ENCODE results near the gene MSI2. TPM values are rescaled to one million over a fixed set of nuclear protein-coding genes. Genes with fewer than 3 reads are reported as not detected.

The MSI2 gene
- total and polyA plus RNA-seq, 7 donors, result 12.6 to 25.8 (median 21.3) TPM

GRCh38 chr17:57594767-57595166 is 338.4 kb downstream of the MSI2 start:
- Histone ChIP-seq H3K4me3 (no peak overlapping the region), H3K27ac (no peak overlapping the region), H3K9me3 (peaks cover 0 to 1% (median 0%) of the 10 kb centered on the region in 4 donors), H3K4me1 (peaks cover 0 to 4% (median 2%) of the 10 kb centered on the region in 4 donors), H3K27me3 (no peaks in the 10 kb centered on the region), H3K36me3 (no peaks in the 10 kb centered on the region)
- no peak for DNase-seq
- 97 to 98% methylated on average over 5 of the region's 5 CpGs for WGBS, 2 donors
- intact Hi-C loops (cut with DNase I), result loop anchor here (5.0 to 10.0 kb wide), 2 partner anchors 150 to 238 kb away; partner anchors contain the start of gene CCDC182
- TF ChIP-seq, protein P1, sequence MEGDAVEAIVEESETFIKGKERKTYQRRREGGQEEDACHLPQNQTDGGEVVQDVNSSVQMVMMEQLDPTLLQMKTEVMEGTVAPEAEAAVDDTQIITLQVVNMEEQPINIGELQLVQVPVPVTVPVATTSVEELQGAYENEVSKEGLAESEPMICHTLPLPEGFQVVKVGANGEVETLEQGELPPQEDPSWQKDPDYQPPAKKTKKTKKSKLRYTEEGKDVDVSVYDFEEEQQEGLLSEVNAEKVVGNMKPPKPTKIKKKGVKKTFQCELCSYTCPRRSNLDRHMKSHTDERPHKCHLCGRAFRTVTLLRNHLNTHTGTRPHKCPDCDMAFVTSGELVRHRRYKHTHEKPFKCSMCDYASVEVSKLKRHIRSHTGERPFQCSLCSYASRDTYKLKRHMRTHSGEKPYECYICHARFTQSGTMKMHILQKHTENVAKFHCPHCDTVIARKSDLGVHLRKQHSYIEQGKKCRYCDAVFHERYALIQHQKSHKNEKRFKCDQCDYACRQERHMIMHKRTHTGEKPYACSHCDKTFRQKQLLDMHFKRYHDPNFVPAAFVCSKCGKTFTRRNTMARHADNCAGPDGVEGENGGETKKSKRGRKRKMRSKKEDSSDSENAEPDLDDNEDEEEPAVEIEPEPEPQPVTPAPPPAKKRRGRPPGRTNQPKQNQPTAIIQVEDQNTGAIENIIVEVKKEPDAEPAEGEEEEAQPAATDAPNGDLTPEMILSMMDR (IDR thresholded peaks at IDR 0.05), result no peak
- no peak for TF ChIP-seq POLR2A (IDR thresholded peaks at IDR 0.05)
- TF ChIP-seq POLR2AphosphoS5 (IDR thresholded peaks at IDR 0.05), result no peak
- TF ChIP-seq EP300 (IDR thresholded peaks at IDR 0.05), result no peak

DNA sequence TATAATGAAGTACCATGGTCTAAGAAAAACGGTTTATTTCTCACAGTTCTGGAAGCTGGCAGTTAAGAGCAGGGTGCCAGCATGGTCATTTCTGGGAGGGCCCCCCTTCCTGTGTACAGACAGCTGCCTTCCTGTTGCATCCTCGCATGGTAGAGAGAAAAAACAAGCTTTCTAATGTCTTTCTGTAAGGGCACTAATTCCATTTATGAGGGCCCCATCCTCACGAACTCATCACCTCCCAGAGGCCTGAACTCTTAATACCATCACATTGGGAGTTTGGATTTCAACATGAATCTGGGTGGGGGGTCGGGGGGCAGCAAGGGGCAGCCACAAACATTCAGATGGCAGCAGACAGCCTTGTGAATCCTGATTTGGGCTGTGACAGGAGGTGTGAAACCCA is 339.1 kb downstream of the MSI2 start:
- 94 to 95% methylated on average over 4 of the region's 4 CpGs for WGBS, 2 donors
- peaks cover 0 to 1% (median 0%) of the 10 kb centered on the region in 4 donors for H3K9me3 ChIP-seq
- peaks cover 0 to 4% (median 2%) of the 10 kb centered on the region in 4 donors for H3K4me1 ChIP-seq
- no peaks in the 10 kb centered on the region for H3K27me3 ChIP-seq
- H3K27ac ChIP-seq, result no peak overlapping the region
- no peak overlapping the region for H3K4me3 ChIP-seq
- no peaks in the 10 kb centered on the region for H3K36me3 ChIP-seq
- intact Hi-C loops (cut with DNase I), result loop anchor here (5.0 to 10.0 kb wide), 2 partner anchors 149 to 237 kb away; partner anchors contain the start of gene CCDC182
- TF ChIP-seq, protein P1 (IDR thresholded peaks at IDR 0.05), result no peak
- TF ChIP-seq POLR2A (IDR thresholded peaks at IDR 0.05), result no peak
- no peak for TF ChIP-seq POLR2AphosphoS5 (IDR thresholded peaks at IDR 0.05)
- no peak for DNase-seq

GRCh38 chr17:57595947-57596695 is 339.8 kb downstream of the MSI2 start:
- intact Hi-C loops (cut with DNase I), result loop anchor here (5.0 to 10.0 kb wide), 2 partner anchors 149 to 236 kb away; partner anchors contain the start of gene CCDC182
- TF ChIP-seq EP300 (IDR thresholded peaks at IDR 0.05) (no peak), POLR2AphosphoS5 (IDR thresholded peaks at IDR 0.05) (no peak), POLR2A (IDR thresholded peaks at IDR 0.05) (no peak)
- TF ChIP-seq, protein P1 (IDR thresholded peaks at IDR 0.05), result no peak
- 84 to 91% methylated on average over 27 of the region's 27 CpGs for WGBS, 2 donors

GRCh38 chr17:57597101-57597500 is 340.8 kb downstream of the MSI2 start:
- no peak overlapping the region for H3K4me3 ChIP-seq
- WGBS, 2 donors, result 81 to 92% methylated on average over 5 of the region's 5 CpGs
- H3K9me3 ChIP-seq, result peaks cover 0 to 1% (median 0%) of the 10 kb centered on the region in 4 donors
- H3K4me1 ChIP-seq, result peaks cover 0 to 4% (median 2%) of the 10 kb centered on the region in 4 donors
- no peak overlapping the region for H3K27ac ChIP-seq
- no peaks in the 10 kb centered on the region for H3K27me3 ChIP-seq
- intact Hi-C loops (cut with DNase I), result loop anchor here (5.0 to 10.0 kb wide), 2 partner anchors 148 to 235 kb away; partner anchors contain the start of gene CCDC182
- DNase-seq, result no peak
- H3K36me3 ChIP-seq, result no peaks in the 10 kb centered on the region
- TF ChIP-seq POLR2AphosphoS5 (IDR thresholded peaks at IDR 0.05) (no peak), EP300 (IDR thresholded peaks at IDR 0.05) (no peak), POLR2A (IDR thresholded peaks at IDR 0.05) (no peak)
- TF ChIP-seq, protein P1 (IDR thresholded peaks at IDR 0.05), result no peak

More at GRCh38 chr17:57595947-57596695, 339.8 kb downstream of the MSI2 start:
- no peak overlapping the region for H3K27ac ChIP-seq
- H3K9me3 ChIP-seq, result peaks cover 0 to 1% (median 0%) of the 10 kb centered on the region in 4 donors
- H3K4me1 ChIP-seq, result peaks cover 0 to 4% (median 2%) of the 10 kb centered on the region in 4 donors
- H3K36me3 ChIP-seq, result no peaks in the 10 kb centered on the region
- DNase-seq, result no peak
- no peak overlapping the region for H3K4me3 ChIP-seq
- no peaks in the 10 kb centered on the region for H3K27me3 ChIP-seq

Data from sigmoid colon (tissue), 7 donors.